Measurements from ENCODE around the gene CCDC127.

GRCh38 chr5:163338-163620 is 54.7 kb downstream of the CCDC127 start:
- TF ChIP-seq, protein P1, sequence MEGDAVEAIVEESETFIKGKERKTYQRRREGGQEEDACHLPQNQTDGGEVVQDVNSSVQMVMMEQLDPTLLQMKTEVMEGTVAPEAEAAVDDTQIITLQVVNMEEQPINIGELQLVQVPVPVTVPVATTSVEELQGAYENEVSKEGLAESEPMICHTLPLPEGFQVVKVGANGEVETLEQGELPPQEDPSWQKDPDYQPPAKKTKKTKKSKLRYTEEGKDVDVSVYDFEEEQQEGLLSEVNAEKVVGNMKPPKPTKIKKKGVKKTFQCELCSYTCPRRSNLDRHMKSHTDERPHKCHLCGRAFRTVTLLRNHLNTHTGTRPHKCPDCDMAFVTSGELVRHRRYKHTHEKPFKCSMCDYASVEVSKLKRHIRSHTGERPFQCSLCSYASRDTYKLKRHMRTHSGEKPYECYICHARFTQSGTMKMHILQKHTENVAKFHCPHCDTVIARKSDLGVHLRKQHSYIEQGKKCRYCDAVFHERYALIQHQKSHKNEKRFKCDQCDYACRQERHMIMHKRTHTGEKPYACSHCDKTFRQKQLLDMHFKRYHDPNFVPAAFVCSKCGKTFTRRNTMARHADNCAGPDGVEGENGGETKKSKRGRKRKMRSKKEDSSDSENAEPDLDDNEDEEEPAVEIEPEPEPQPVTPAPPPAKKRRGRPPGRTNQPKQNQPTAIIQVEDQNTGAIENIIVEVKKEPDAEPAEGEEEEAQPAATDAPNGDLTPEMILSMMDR (conservative IDR thresholded peaks at IDR 0.05 in 1 of 2, IDR thresholded peaks at IDR 0.05 in 1 of 2; ENCODE audit: extremely low read depth in 1 of 2, insufficient read depth in 1 of 2, low read depth in 1 of 2, low read length in 2 of 2): no peak
- no peak for TF ChIP-seq EZH2 (IDR thresholded peaks at IDR 0.05; ENCODE audit: borderline replicate concordance, low read length)

Data from mammary epithelial cell (primary cell).